Measurements from ENCODE around the gene SERPIND1. TPM values are rescaled to one million over a fixed set of nuclear protein-coding genes. Genes with fewer than 3 reads are reported as not detected.
A peak's percentile ranks its signal among the peaks of the same experiment; 100 is the strongest.

SERPIND1 gene
- total RNA-seq (50.9 and 58.2 TPM in 2 replicates), polyA plus RNA-seq (30.4 and 56.8 TPM in 2 replicates)

DNA sequence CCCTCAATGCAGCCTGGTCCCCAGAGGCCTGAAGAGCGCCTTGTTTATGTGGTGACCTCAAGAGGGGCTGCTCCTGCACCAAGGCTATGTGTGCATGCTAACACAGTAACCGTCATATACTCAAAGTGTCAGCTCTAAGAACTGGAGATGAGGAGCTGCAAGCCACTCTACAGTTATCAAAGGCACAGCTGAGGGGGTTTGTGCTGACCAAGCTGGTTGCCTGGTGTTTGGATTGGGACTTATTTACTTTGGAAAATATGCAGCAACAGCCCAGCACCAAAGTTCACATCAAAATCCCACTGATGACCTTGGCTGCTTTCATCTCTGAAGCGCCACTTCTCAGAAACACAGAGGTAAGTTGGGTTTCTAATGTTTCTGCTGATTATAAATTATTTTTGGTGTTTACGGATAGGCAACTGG is at the start of gene SERPIND1:
Gene SERPIND1 (plus strand): TSS at position 321 of the 420 bp plus-strand sequence. CDS start 5,200 bp downstream, outside the sequence.
- Histone ChIP-seq H3K9me3 (ENCODE audit: low read depth) (no peaks in the 10 kb centered on the region), H3K4me3 (no peak within 1 kb of the TSS), H3K4me1 (ENCODE audit: insufficient read depth) (peaks cover 36% of the 10 kb centered on the region), H3K27me3 (no peaks in the 10 kb centered on the region), H3K4me2 (peak within 1 kb of the TSS; percentile 60), H3K79me2 (no peaks in the 10 kb centered on the region), H2AFZ (no peak within 1 kb of the TSS), H3K27ac (peak within 1 kb of the TSS; percentile 67), H3K36me3 (replicated peaks; ENCODE audit: insufficient read depth, low read depth) (no peaks in the 10 kb centered on the region), H4K20me1 (ENCODE audit: insufficient read depth, poor library complexity, severe bottlenecking) (no peaks in the 10 kb centered on the region), H3K9me2 (replicated peaks; ENCODE audit: insufficient read depth) (no peaks in the 10 kb centered on the region)
- 73% methylated on average over 4 of the region's 4 CpGs for WGBS (ENCODE audit: low lambda C conversion rate, missing lambda C conversion rate)
- peak; percentile 40 for DNase-seq (ENCODE audit: low spot score)
- TF ChIP-seq, protein P1, sequence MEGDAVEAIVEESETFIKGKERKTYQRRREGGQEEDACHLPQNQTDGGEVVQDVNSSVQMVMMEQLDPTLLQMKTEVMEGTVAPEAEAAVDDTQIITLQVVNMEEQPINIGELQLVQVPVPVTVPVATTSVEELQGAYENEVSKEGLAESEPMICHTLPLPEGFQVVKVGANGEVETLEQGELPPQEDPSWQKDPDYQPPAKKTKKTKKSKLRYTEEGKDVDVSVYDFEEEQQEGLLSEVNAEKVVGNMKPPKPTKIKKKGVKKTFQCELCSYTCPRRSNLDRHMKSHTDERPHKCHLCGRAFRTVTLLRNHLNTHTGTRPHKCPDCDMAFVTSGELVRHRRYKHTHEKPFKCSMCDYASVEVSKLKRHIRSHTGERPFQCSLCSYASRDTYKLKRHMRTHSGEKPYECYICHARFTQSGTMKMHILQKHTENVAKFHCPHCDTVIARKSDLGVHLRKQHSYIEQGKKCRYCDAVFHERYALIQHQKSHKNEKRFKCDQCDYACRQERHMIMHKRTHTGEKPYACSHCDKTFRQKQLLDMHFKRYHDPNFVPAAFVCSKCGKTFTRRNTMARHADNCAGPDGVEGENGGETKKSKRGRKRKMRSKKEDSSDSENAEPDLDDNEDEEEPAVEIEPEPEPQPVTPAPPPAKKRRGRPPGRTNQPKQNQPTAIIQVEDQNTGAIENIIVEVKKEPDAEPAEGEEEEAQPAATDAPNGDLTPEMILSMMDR (IDR thresholded peaks at IDR 0.05; ENCODE audit: poor library complexity), result no peak
- TF ChIP-seq EZH2phosphoT487 (IDR thresholded peaks at IDR 0.05; ENCODE audit: low read depth, severe bottlenecking, unreplicated experiment) (no peak), EZH2 (IDR thresholded peaks at IDR 0.05; ENCODE audit: borderline replicate concordance) (no peak)

- Histone ChIP-seq H3K9me2 (replicated peaks; ENCODE audit: insufficient read depth) (no peaks in the 10 kb centered on the region), H4K20me1 (ENCODE audit: insufficient read depth, poor library complexity, severe bottlenecking) (no peaks in the 10 kb centered on the region), H3K9me3 (ENCODE audit: low read depth) (no peaks in the 10 kb centered on the region), H3K36me3 (replicated peaks; ENCODE audit: insufficient read depth, low read depth) (no peaks in the 10 kb centered on the region), H3K79me2 (no peaks in the 10 kb centered on the region), H3K4me3 (no peak overlapping the region), H3K4me2 (no peak overlapping the region), H3K4me1 (ENCODE audit: insufficient read depth) (no peaks in the 10 kb centered on the region), H3K27ac (no peak overlapping the region), H2AFZ (no peak overlapping the region), H3K27me3 (no peaks in the 10 kb centered on the region)
- TF ChIP-seq, protein P1 (IDR thresholded peaks at IDR 0.05; ENCODE audit: poor library complexity), result no peak
- TF ChIP-seq EZH2 (IDR thresholded peaks at IDR 0.05; ENCODE audit: borderline replicate concordance) (no peak), EZH2phosphoT487 (IDR thresholded peaks at IDR 0.05; ENCODE audit: low read depth, severe bottlenecking, unreplicated experiment) (no peak)
- DNase-seq (ENCODE audit: low spot score), result no peak
- WGBS (ENCODE audit: low lambda C conversion rate, missing lambda C conversion rate), result 99% methylated on average over 9 of the region's 9 CpGs
These were observed 49.0 kb upstream of the SERPIND1 start for GRCh38 chr22:20724676-20725454.

GRCh38 chr22:20725987-20726558 is 47.8 kb upstream of the SERPIND1 start:
- TF ChIP-seq EZH2phosphoT487 (IDR thresholded peaks at IDR 0.05; ENCODE audit: low read depth, severe bottlenecking, unreplicated experiment) (no peak), EZH2 (IDR thresholded peaks at IDR 0.05; ENCODE audit: borderline replicate concordance) (no peak)
- TF ChIP-seq, protein P1 (IDR thresholded peaks at IDR 0.05; ENCODE audit: poor library complexity), result no peak
- no peaks in the 10 kb centered on the region for H3K4me1 ChIP-seq (ENCODE audit: insufficient read depth)
- H3K36me3 ChIP-seq (replicated peaks; ENCODE audit: insufficient read depth, low read depth), result no peaks in the 10 kb centered on the region
- H4K20me1 ChIP-seq (ENCODE audit: insufficient read depth, poor library complexity, severe bottlenecking), result no peaks in the 10 kb centered on the region
- DNase-seq (ENCODE audit: low spot score), result no peak
- no peaks in the 10 kb centered on the region for H3K9me3 ChIP-seq (ENCODE audit: low read depth)
- H3K4me2 ChIP-seq, result no peak overlapping the region
- H3K79me2 ChIP-seq, result no peaks in the 10 kb centered on the region
- H3K9me2 ChIP-seq (replicated peaks; ENCODE audit: insufficient read depth), result no peaks in the 10 kb centered on the region
- H2AFZ ChIP-seq, result no peak overlapping the region
- no peaks in the 10 kb centered on the region for H3K27me3 ChIP-seq
- no peak overlapping the region for H3K4me3 ChIP-seq
- no peak overlapping the region for H3K27ac ChIP-seq
- WGBS (ENCODE audit: low lambda C conversion rate, missing lambda C conversion rate), result 89% methylated on average over 11 of the region's 11 CpGs
